ENCODE results near the gene EVX1.

The EVX1 gene

GRCh38 chr7:27209933-27210440, 32.6 kb upstream of the EVX1 start:
- H3K9ac ChIP-seq (ENCODE audit: low read depth, low read length): no peak overlapping the region
- no peaks in the 10 kb centered on the region for H3K36me3 ChIP-seq (ENCODE audit: insufficient read depth, low read depth, low read length)
- no peak overlapping the region for H3K27ac ChIP-seq (ENCODE audit: low read length)
- peaks cover 11% of the 10 kb centered on the region; the same call in 1 of the 2 replicates for H3K9me3 ChIP-seq (ENCODE audit: insufficient read depth, low read depth, low read length)
- no peak overlapping the region for H3K4me3 ChIP-seq (ENCODE audit: low read length)
- peaks cover 100% of the 10 kb centered on the region for H3K27me3 ChIP-seq (ENCODE audit: insufficient read depth, low read length)
- peaks cover 9% of the 10 kb centered on the region; the same call in 1 of the 2 replicates for H3K4me1 ChIP-seq (ENCODE audit: insufficient read depth, low read length)

- H3K27me3 ChIP-seq (ENCODE audit: insufficient read depth, low read length): peaks cover 100% of the 10 kb centered on the region
- peaks cover 8% of the 10 kb centered on the region; the same call in 1 of the 2 replicates for H3K9me3 ChIP-seq (ENCODE audit: insufficient read depth, low read depth, low read length)
- H3K4me1 ChIP-seq (ENCODE audit: insufficient read depth, low read length): peaks cover 9% of the 10 kb centered on the region; the same call in 1 of the 2 replicates
- no peaks in the 10 kb centered on the region for H3K36me3 ChIP-seq (ENCODE audit: insufficient read depth, low read depth, low read length)
- no peak overlapping the region for H3K9ac ChIP-seq (ENCODE audit: low read depth, low read length)
- no peak overlapping the region for H3K27ac ChIP-seq (ENCODE audit: low read length)
- no peak overlapping the region for H3K4me3 ChIP-seq (ENCODE audit: low read length)
Observed at GRCh38 chr7:27210441-27211083, 32.0 kb upstream of the EVX1 start.

GRCh38 chr7:27211084-27211446, 31.5 kb upstream of the EVX1 start:
- H3K36me3 ChIP-seq (ENCODE audit: insufficient read depth, low read depth, low read length): no peaks in the 10 kb centered on the region
- peaks cover 5% of the 10 kb centered on the region; the same call in 1 of the 2 replicates for H3K9me3 ChIP-seq (ENCODE audit: insufficient read depth, low read depth, low read length)
- no peak overlapping the region for H3K9ac ChIP-seq (ENCODE audit: low read depth, low read length)
- no peak overlapping the region for H3K4me3 ChIP-seq (ENCODE audit: low read length)
- H3K27me3 ChIP-seq (ENCODE audit: insufficient read depth, low read length): peaks cover 100% of the 10 kb centered on the region
- H3K27ac ChIP-seq (ENCODE audit: low read length): no peak overlapping the region
- peaks cover 9% of the 10 kb centered on the region; the same call in 1 of the 2 replicates for H3K4me1 ChIP-seq (ENCODE audit: insufficient read depth, low read length)

GRCh38 chr7:27211764-27212204, 30.8 kb upstream of the EVX1 start:
- no peak overlapping the region for H3K4me3 ChIP-seq (ENCODE audit: low read length)
- H3K9me3 ChIP-seq (ENCODE audit: insufficient read depth, low read depth, low read length): peaks cover 5% of the 10 kb centered on the region; the same call in 1 of the 2 replicates
- H3K27ac ChIP-seq (ENCODE audit: low read length): no peak overlapping the region
- peaks cover 100% of the 10 kb centered on the region for H3K27me3 ChIP-seq (ENCODE audit: insufficient read depth, low read length)
- peaks cover 9% of the 10 kb centered on the region; the same call in 1 of the 2 replicates for H3K4me1 ChIP-seq (ENCODE audit: insufficient read depth, low read length)
- no peaks in the 10 kb centered on the region for H3K36me3 ChIP-seq (ENCODE audit: insufficient read depth, low read depth, low read length)
- H3K9ac ChIP-seq (ENCODE audit: low read depth, low read length): no peak overlapping the region

GRCh38 chr7:27212497-27213432, 29.8 kb upstream of the EVX1 start:
- Histone ChIP-seq H3K27ac (ENCODE audit: low read length) (no peak overlapping the region), H3K9me3 (ENCODE audit: insufficient read depth, low read depth, low read length) (peaks cover 5% of the 10 kb centered on the region; the same call in 1 of the 2 replicates), H3K4me3 (ENCODE audit: low read length) (no peak overlapping the region), H3K4me1 (ENCODE audit: insufficient read depth, low read length) (peaks cover 9% of the 10 kb centered on the region; the same call in 1 of the 2 replicates), H3K9ac (ENCODE audit: low read depth, low read length) (no peak overlapping the region), H3K27me3 (ENCODE audit: insufficient read depth, low read length) (peaks cover 100% of the 10 kb centered on the region), H3K36me3 (ENCODE audit: insufficient read depth, low read depth, low read length) (no peaks in the 10 kb centered on the region)

GRCh38 chr7:27213433-27214238, 29.0 kb upstream of the EVX1 start:
- Histone ChIP-seq H3K4me3 (ENCODE audit: low read length) (no peak overlapping the region), H3K4me1 (ENCODE audit: insufficient read depth, low read length) (peaks cover 9% of the 10 kb centered on the region; the same call in 1 of the 2 replicates), H3K9ac (ENCODE audit: low read depth, low read length) (no peak overlapping the region), H3K36me3 (ENCODE audit: insufficient read depth, low read depth, low read length) (no peaks in the 10 kb centered on the region), H3K27me3 (ENCODE audit: insufficient read depth, low read length) (peaks cover 100% of the 10 kb centered on the region), H3K9me3 (ENCODE audit: insufficient read depth, low read depth, low read length) (peaks cover 5% of the 10 kb centered on the region; the same call in 1 of the 2 replicates), H3K27ac (ENCODE audit: low read length) (no peak overlapping the region)

- H3K27ac ChIP-seq (ENCODE audit: low read length): no peak overlapping the region
- H3K4me3 ChIP-seq (ENCODE audit: low read length): no peak overlapping the region
- no peak overlapping the region for H3K9ac ChIP-seq (ENCODE audit: low read depth, low read length)
- H3K27me3 ChIP-seq (ENCODE audit: insufficient read depth, low read length): peaks cover 100% of the 10 kb centered on the region
- H3K4me1 ChIP-seq (ENCODE audit: insufficient read depth, low read length): peaks cover 9% of the 10 kb centered on the region; the same call in 1 of the 2 replicates
- peaks cover 5% of the 10 kb centered on the region; the same call in 1 of the 2 replicates for H3K9me3 ChIP-seq (ENCODE audit: insufficient read depth, low read depth, low read length)
- H3K36me3 ChIP-seq (ENCODE audit: insufficient read depth, low read depth, low read length): no peaks in the 10 kb centered on the region
Observed at GRCh38 chr7:27214239-27214950, 28.2 kb upstream of the EVX1 start.

- Histone ChIP-seq H3K4me3 (ENCODE audit: low read length) (no peak overlapping the region), H3K9me3 (ENCODE audit: insufficient read depth, low read depth, low read length) (peaks cover 5% of the 10 kb centered on the region; the same call in 1 of the 2 replicates), H3K36me3 (ENCODE audit: insufficient read depth, low read depth, low read length) (no peaks in the 10 kb centered on the region), H3K9ac (ENCODE audit: low read depth, low read length) (no peak overlapping the region), H3K4me1 (ENCODE audit: insufficient read depth, low read length) (peaks cover 9% of the 10 kb centered on the region; the same call in 1 of the 2 replicates), H3K27me3 (ENCODE audit: insufficient read depth, low read length) (peaks cover 100% of the 10 kb centered on the region), H3K27ac (ENCODE audit: low read length) (no peak overlapping the region)
Observed at GRCh38 chr7:27215356-27215755, 27.2 kb upstream of the EVX1 start.

GRCh38 chr7:27217951-27218350, 24.7 kb upstream of the EVX1 start:
- Histone ChIP-seq H3K4me1 (ENCODE audit: insufficient read depth, low read length) (peaks cover 13% of the 10 kb centered on the region; the same call in 1 of the 2 replicates), H3K4me3 (ENCODE audit: low read length) (no peak overlapping the region), H3K9me3 (ENCODE audit: insufficient read depth, low read depth, low read length) (no peaks in the 10 kb centered on the region), H3K27me3 (ENCODE audit: insufficient read depth, low read length) (peaks cover 100% of the 10 kb centered on the region), H3K27ac (ENCODE audit: low read length) (no peak overlapping the region), H3K36me3 (ENCODE audit: insufficient read depth, low read depth, low read length) (no peaks in the 10 kb centered on the region), H3K9ac (ENCODE audit: low read depth, low read length) (no peak overlapping the region)

- H3K27ac ChIP-seq (ENCODE audit: low read length): no peak overlapping the region
- peaks cover 100% of the 10 kb centered on the region for H3K27me3 ChIP-seq (ENCODE audit: insufficient read depth, low read length)
- H3K4me3 ChIP-seq (ENCODE audit: low read length): no peak overlapping the region
- H3K9me3 ChIP-seq (ENCODE audit: insufficient read depth, low read depth, low read length): no peaks in the 10 kb centered on the region
- H3K4me1 ChIP-seq (ENCODE audit: insufficient read depth, low read length): peaks cover 7% of the 10 kb centered on the region; the same call in 1 of the 2 replicates
- no peak overlapping the region for H3K9ac ChIP-seq (ENCODE audit: low read depth, low read length)
- no peaks in the 10 kb centered on the region for H3K36me3 ChIP-seq (ENCODE audit: insufficient read depth, low read depth, low read length)
Observed at GRCh38 chr7:27219821-27220220, 22.8 kb upstream of the EVX1 start.
